8988T (cell line): ENCODE data around the gene HYCC1.
"Not testable (repeated sequence)": the region's sequence is repeated elsewhere in the genome, so short reads cannot be mapped to it uniquely, and the experiment has no call there.

ENCODE experiments used
- DNase-seq: peaks from one replicate; pipeline ENCODE4 v3.0.0; 2011

HYCC1 gene

GRCh38 chr7:22983257-22983855 is 30.6 kb downstream of the HYCC1 start:
- DNase-seq: no peak

GRCh38 chr7:22980422-22980821 is 33.5 kb downstream of the HYCC1 start:
- no peak for DNase-seq

- no peak for DNase-seq
These were observed 34.1 kb downstream of the HYCC1 start for GRCh38 chr7:22979861-22980260.

DNA sequence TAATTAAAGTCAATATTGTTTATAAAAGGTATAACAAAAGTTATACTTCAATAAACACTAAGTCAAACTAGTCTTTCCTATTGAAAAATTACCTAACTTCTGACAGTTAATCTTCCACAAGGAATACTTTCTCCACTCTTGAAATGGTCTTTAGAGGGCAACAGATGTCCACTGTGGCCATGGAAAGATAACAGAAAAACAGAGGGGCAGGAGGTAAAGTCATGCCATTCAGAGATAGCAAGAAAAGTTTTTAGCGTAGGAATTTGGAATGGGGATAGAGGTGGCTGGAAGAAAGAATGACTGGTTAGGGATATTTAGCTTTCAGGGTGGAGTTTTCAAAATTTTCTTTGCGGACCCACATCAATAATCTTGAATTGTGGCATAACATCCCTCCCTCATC is 34.7 kb downstream of the HYCC1 start:
- DNase-seq: no peak

- DNase-seq: not testable (repeated sequence)
These were observed 39.3 kb downstream of the HYCC1 start for GRCh38 chr7:22974636-22975035.

DNA sequence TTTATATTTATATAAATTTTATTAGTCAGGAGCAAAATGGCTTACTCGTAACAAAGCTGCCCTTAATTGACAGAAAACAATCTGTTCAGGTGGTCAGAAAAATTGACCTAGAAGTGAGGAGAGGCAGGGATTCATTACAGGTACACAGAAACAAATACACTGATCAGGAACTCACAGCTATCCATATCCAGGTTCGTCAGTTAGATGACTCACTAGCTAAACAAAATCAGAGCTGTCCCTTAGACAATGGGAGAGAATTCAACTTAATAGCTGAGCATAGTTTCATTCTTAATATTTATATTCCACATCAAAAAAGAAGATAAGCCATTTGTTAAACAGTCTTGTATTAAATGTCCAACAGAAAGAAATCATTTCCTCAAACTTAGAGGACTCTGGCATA is 41.7 kb downstream of the HYCC1 start:
- DNase-seq: no peak

DNA sequence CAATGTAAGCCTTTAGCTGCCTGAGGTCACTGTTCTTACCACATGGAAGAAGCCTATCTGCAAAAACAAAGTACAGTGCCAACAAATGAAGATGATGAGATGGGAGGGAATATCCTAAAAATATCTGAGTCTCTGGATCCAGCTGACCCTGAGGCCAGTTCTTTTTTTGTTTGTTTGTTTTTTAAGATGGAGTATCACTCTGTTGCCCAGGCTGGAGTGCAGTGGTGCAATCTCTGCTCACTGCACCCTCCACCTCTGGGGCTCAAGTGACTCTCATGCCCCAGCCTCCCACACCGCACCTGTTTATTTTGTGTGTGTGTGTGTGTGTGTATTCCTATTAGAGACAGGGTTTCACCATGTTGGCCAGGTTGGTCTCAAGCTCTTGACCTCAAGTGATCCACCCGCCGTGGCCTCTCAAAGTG is 44.9 kb downstream of the HYCC1 start:
- no peak for DNase-seq
